HL-60 (cell line): ENCODE measurements around the gene EVA1A.

Experiments
- DNase-seq, 2 experiments: peaks; one replicate each; pipeline ENCODE4 v3.0.0-alpha.2; 2010 to 2020; ENCODE audit warnings: low read depth in 1 of 2, low spot score in 1 of 2
- H3K27ac ChIP-seq: fragments of 250-450 bp; sonication (Bioruptor Pico); replicated peaks from 2 replicates; pipeline ENCODE4 v1.5.1; 2020; ENCODE audit warnings: mild to moderate bottlenecking, moderate library complexity
- H3K27me3 ChIP-seq: fragments of 250-450 bp; sonication (Bioruptor Pico); 2 replicates; pipeline ENCODE4 v1.5.1; 2021; ENCODE audit warnings: mild to moderate bottlenecking, moderate library complexity; ENCODE audit not compliant: insufficient read depth, poor library complexity, severe bottlenecking
- H3K4me3 ChIP-seq: replicated peaks from 2 replicates; pipeline ENCODE4 v1.5.1; 2011; ENCODE audit warnings: mild to moderate bottlenecking, control low read depth, low read length; ENCODE audit not compliant: insufficient read depth
- CTCF ChIP-seq: IDR thresholded peaks from one replicate; pipeline ENCODE4 v1.5.1; 2011; ENCODE audit warnings: low read length, control low read depth, inconsistent platforms; ENCODE audit not compliant: insufficient read depth
- GABPA ChIP-seq: IDR thresholded peaks from 2 replicates; pipeline ENCODE4 v1.6.1; 2012; ENCODE audit warnings: low read depth
- POLR2AphosphoS5 ChIP-seq: IDR thresholded peaks from 2 replicates; pipeline ENCODE4 v1.6.1; 2012; ENCODE audit warnings: low read depth
- REST ChIP-seq: IDR thresholded peaks from 2 replicates; pipeline ENCODE4 v1.6.1; 2012; ENCODE audit warnings: low read depth; ENCODE audit not compliant: insufficient replicate concordance
- SPI1 ChIP-seq: IDR thresholded peaks from 2 replicates; pipeline ENCODE4 v1.6.1; 2012; ENCODE audit warnings: low read depth, mild to moderate bottlenecking, borderline replicate concordance

Gene EVA1A

GRCh38 chr2:75570024-75570947 is 9.5 kb upstream of the EVA1A start:
- no peak overlapping the region for H3K4me3 ChIP-seq
- H3K27ac ChIP-seq: no peak overlapping the region
- no peak for DNase-seq
- TF ChIP-seq SPI1 (no peak), REST (no peak), POLR2AphosphoS5 (no peak), CTCF (no peak), GABPA (no peak)
- H3K27me3 ChIP-seq: no peaks in the 10 kb centered on the region

- DNase-seq: no peak
- Histone ChIP-seq H3K27me3 (no peaks in the 10 kb centered on the region), H3K4me3 (no peak overlapping the region), H3K27ac (no peak overlapping the region)
- TF ChIP-seq GABPA: no peak
- TF ChIP-seq CTCF: no peak
- TF ChIP-seq POLR2AphosphoS5: no peak
- no peak for TF ChIP-seq REST
- TF ChIP-seq SPI1: no peak
Observed at GRCh38 chr2:75569546-75569945, 8.8 kb upstream of the EVA1A start.

- DNase-seq: no peak
- H3K27ac ChIP-seq: no peak overlapping the region
- no peak for TF ChIP-seq SPI1
- TF ChIP-seq GABPA: no peak
- TF ChIP-seq CTCF: no peak
- no peak for TF ChIP-seq REST
- TF ChIP-seq POLR2AphosphoS5: no peak
- no peak overlapping the region for H3K4me3 ChIP-seq
- H3K27me3 ChIP-seq: peaks cover 6% of the 10 kb centered on the region
Observed at GRCh38 chr2:75568174-75568573, 7.4 kb upstream of the EVA1A start.
